ENCODE results near the gene FAM200C. TPM values are rescaled to one million over a fixed set of nuclear protein-coding genes. Genes with fewer than 3 reads are reported as not detected.
"Not testable (repeated sequence)": the region's sequence is repeated elsewhere in the genome, so short reads cannot be mapped to it uniquely, and the experiment has no call there.

The FAM200C gene
- total and polyA plus RNA-seq, 11 donors, result 2.2 to 5.0 (median 3.4) TPM

DNA sequence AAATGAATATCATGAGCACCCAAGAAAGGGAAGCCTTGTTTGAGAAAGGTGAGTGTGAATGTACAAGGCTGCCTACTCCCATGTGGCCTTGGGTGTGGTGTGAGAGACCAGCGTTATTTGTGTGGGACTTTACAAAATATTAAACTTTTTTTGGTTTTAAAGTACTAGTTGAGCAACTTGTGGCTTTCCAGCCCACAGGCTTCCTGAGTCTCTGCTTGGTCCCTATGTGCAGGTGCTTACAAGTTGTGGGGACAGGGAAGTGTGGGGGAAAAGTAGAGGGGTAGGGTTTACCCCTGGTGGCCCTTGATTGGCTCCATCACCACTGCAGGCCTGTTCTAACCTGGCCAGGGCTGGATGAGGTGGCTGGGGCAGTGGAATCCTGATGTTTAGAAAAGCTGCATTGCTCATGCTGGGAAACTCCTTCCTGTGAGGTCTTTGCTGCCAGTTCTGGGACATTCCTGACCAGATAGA, 41.5 kb upstream of the FAM200C start:
- H3K27me3 ChIP-seq, result peaks cover 0 to 3% (median 0%) of the 10 kb centered on the region in 9 donors
- no peak overlapping the region for H3K4me3 ChIP-seq
- H3K27ac ChIP-seq, result no peak overlapping the region
- no peaks in the 10 kb centered on the region for H3K36me3 ChIP-seq
- WGBS, 4 donors, result 45 to 83% (median 76%) methylated on average over 1 of the region's 1 CpG
- TF ChIP-seq, protein P1, sequence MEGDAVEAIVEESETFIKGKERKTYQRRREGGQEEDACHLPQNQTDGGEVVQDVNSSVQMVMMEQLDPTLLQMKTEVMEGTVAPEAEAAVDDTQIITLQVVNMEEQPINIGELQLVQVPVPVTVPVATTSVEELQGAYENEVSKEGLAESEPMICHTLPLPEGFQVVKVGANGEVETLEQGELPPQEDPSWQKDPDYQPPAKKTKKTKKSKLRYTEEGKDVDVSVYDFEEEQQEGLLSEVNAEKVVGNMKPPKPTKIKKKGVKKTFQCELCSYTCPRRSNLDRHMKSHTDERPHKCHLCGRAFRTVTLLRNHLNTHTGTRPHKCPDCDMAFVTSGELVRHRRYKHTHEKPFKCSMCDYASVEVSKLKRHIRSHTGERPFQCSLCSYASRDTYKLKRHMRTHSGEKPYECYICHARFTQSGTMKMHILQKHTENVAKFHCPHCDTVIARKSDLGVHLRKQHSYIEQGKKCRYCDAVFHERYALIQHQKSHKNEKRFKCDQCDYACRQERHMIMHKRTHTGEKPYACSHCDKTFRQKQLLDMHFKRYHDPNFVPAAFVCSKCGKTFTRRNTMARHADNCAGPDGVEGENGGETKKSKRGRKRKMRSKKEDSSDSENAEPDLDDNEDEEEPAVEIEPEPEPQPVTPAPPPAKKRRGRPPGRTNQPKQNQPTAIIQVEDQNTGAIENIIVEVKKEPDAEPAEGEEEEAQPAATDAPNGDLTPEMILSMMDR (IDR thresholded peaks at IDR 0.05), result no peak
- TF ChIP-seq POLR2A (IDR thresholded peaks at IDR 0.05), result no peak
- ATAC-seq (no peak), DNase-seq (no peak)
- H3K9me3 ChIP-seq, result no peaks in the 10 kb centered on the region
- peaks cover 0 to 22% (median 6%) of the 10 kb centered on the region in 12 donors for H3K4me1 ChIP-seq
- intact Hi-C loops (cut with DNase I), result loop anchor here in 1 of 10 donors (5.0 kb wide), 1 partner anchor 66 kb away; no protein-coding TSS in a partner anchor

DNA sequence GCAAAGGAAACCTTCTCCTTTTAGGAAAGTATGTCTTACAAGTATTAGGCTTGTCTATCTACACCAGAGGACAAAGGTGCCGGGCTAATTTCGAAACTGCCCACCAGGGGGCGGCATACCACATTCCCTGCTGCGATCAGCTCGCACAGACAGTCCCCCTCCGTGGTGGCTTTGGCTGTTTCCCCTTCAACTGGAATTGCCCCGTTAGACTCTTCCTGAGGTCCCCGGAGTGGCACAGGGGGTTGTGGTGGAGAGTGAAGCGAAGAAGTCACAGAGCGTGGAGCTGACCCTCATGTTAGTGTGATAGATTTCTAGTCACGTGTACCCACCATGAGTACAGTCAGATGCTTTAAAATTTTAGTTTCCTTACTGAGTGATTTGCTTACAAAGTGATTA, 39.3 kb upstream of the FAM200C start:
- Histone ChIP-seq H3K9me3 (no peaks in the 10 kb centered on the region), H3K36me3 (no peaks in the 10 kb centered on the region), H3K27ac (peak overlapping the region in 1 of 12 donors; percentile 51), H3K4me1 (peaks cover 0 to 22% (median 6%) of the 10 kb centered on the region in 12 donors), H3K27me3 (peaks cover 0 to 3% (median 0%) of the 10 kb centered on the region in 9 donors), H3K4me3 (peak overlapping the region; percentile 12 to 61 (median 44))
- TF ChIP-seq, protein P1 (IDR thresholded peaks at IDR 0.05), result peak in 11 of 12 donors; percentile 85 to 98 (median 93)
- TF ChIP-seq POLR2A (IDR thresholded peaks at IDR 0.05), result no peak
- intact Hi-C loops (cut with DNase I), result loop anchor here in 4 of 10 donors (2.0 to 10.0 kb wide), 4 partner anchors 30 to 70 kb away; no protein-coding TSS in a partner anchor
- WGBS, 4 donors, result 0 to 3% (median 1%) methylated on average over 10 to 11 of the region's 11 CpGs
- DNase-seq (peak; percentile 76 to 91 (median 82)), ATAC-seq (peak; percentile 82 to 97 (median 94))

DNA sequence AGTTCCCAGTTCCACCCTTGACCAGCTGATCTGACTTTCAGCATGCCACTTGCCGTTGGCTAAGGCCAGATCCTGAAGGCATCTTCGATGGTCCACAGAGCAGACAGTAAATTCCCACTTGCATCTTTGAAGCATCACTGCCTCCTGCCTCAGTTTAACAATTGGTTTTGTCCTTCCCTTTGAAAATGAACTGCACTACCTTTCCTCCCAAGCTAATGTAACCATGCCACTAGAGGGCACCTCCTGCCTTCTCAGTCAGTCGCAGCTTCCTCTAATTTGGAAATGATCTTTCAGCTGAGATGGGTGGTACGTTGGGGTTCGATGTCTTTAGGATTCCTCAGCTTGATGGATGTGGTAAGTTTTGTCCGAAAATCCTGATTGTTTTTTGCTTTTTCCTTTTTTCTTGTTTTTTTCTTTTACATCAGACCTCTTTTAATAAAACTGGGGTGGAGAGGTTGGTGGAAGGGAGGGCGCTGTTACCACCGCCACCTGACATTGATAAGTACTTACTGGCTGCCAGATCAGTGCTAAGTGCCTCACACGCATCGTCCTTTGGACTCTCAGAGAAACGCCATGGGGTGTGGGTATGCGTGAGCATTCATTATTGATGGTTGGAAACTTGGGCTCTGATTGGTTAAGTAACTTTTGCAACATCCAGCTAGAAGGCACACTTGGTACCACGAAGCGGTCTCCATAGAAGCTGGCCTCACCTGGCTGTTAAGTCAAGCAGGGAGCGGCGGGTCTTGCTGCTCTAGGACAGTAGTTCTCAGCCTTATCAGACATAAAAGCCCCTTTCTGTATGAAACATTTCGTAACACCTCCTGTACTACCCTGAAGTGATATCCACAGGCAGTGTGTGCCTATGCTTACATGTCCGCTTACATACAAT, 38.7 kb upstream of the FAM200C start:
- no peaks in the 10 kb centered on the region for H3K9me3 ChIP-seq
- intact Hi-C loops (cut with DNase I), result loop anchor here in 4 of 10 donors (2.0 to 10.0 kb wide), 4 partner anchors 30 to 70 kb away; no protein-coding TSS in a partner anchor
- peak; percentile 72 to 89 (median 78) for ATAC-seq
- no peaks in the 10 kb centered on the region for H3K36me3 ChIP-seq
- H3K27ac ChIP-seq, result peak overlapping the region in 1 of 12 donors; percentile 51
- H3K4me1 ChIP-seq, result peaks cover 0 to 22% (median 6%) of the 10 kb centered on the region in 12 donors
- H3K4me3 ChIP-seq, result peak overlapping the region; percentile 12 to 61 (median 44)
- no peak for TF ChIP-seq POLR2A (IDR thresholded peaks at IDR 0.05)
- TF ChIP-seq, protein P1 (IDR thresholded peaks at IDR 0.05), result peak; percentile 47 to 81 (median 66)
- peak in 2 of 5 donors; percentile 37 to 43 for DNase-seq
- 3 to 4% (median 4%) methylated on average over 18 of the region's 18 CpGs for WGBS, 4 donors
- peaks cover 0 to 3% (median 0%) of the 10 kb centered on the region in 9 donors for H3K27me3 ChIP-seq

DNA sequence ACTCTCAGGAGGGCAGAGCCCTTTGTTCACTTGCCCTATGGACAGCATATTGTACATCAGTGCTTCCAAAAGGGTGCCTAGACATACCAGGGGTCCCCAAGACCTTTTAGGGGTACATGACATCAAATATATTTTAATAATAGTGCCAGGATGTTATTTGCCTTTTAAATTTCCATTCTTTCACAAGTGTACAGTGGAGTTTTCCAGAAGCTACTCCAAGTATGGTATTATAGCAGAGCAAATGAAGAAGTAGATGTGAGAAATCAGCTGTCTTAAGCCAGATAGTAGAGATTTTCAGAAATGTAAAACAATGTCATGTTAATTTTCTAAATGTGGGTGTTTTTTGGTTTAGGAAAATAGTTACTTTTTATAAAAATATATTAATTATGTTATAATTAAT, 37.4 kb upstream of the FAM200C start:
- TF ChIP-seq POLR2A (IDR thresholded peaks at IDR 0.05), result no peak
- TF ChIP-seq, protein P1 (IDR thresholded peaks at IDR 0.05), result no peak
- intact Hi-C loops (cut with DNase I), result loop anchor here in 2 of 10 donors (5.0 to 10.0 kb wide), 2 partner anchors 68 to 70 kb away; no protein-coding TSS in a partner anchor
- no peak for ATAC-seq

DNA sequence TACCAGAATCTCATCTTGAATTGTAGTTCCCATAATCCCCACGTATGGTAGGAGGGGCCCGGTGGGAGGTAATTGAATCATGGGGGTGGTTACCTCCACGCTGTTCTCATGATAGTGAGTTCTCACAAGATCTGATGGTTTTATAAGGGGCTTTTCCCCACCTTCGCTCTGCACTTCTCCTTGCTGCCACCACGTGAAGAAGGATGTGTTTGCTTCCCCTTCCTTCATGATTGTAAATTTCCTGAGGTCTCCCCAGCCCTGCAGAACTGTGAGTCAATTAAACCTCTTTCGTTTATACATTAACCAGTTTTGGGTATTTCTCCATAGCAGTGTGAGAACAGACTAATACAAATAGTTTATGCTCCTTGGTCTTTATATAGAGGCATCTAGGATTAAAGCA, 36.8 kb upstream of the FAM200C start:
- not testable (repeated sequence) for H3K9me3 ChIP-seq, H3K4me3 ChIP-seq, H3K27ac ChIP-seq, ATAC-seq, DNase-seq, H3K36me3 ChIP-seq, H3K27me3 ChIP-seq
- peaks cover 0 to 22% (median 6%) of the 10 kb centered on the region in 12 donors for H3K4me1 ChIP-seq
- 44 to 52% (median 48%) methylated on average over 6 of the region's 6 CpGs for WGBS, 4 donors
- intact Hi-C loops (cut with DNase I), result loop anchor here in 2 of 10 donors (5.0 to 10.0 kb wide), 2 partner anchors 68 to 71 kb away; no protein-coding TSS in a partner anchor

More for the DNA sequence above, 37.4 kb upstream of the FAM200C start:
- H3K4me3 ChIP-seq, result no peak overlapping the region
- peaks cover 0 to 3% (median 0%) of the 10 kb centered on the region in 9 donors for H3K27me3 ChIP-seq
- no peaks in the 10 kb centered on the region for H3K9me3 ChIP-seq
- H3K36me3 ChIP-seq, result no peaks in the 10 kb centered on the region
- peaks cover 0 to 22% (median 6%) of the 10 kb centered on the region in 12 donors for H3K4me1 ChIP-seq
- no peak overlapping the region for H3K27ac ChIP-seq
- DNase-seq, result no peak

Data from heart left ventricle (tissue), 16 donors.